NCI-H748 (cell line): Measurements from ENCODE around the gene LRRC10B.

Source experiments
- DNase-seq: peaks from one replicate; lab custom pipeline; 2025; ENCODE audit not compliant: unreplicated experiment; lab: John Stamatoyannopoulos, UW

The LRRC10B gene

GRCh38 chr11:61528114-61528513 is 19.6 kb downstream of the LRRC10B start:
- DNase-seq = no peak

DNA sequence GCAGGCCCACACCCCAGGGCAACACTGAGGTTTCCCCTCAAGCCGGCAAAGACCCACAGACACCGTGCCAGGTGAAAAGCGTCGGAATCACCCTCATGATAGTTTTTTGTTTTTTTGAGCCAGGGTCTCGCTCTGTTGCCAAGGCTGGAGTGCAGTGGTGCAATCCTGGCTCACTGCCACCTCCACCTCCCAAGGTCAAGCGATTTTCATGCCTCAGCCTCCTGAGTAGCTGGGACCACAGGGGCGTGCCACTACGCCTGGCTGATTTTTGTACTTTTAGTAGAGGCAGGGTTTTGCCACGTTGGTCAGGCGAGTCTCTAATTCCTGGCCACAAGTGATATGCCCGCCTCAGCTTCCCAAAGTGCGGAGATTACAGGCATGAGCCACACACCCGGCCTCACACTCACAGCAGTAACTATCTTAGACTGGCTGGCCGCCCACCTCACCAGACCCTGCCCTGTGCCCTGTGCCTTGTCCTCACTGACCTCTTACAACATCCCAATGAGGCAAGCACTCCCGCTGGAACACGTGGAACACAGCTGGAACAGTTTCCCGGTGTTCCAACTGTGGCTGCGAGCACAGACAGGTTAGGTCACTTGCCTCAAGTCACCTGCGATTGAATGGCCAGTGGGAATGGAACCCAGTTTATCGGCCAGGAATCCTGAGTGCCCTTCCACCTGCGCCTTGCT is 21.1 kb downstream of the LRRC10B start:
- no peak for DNase-seq

GRCh38 chr11:61531044-61531443 is 22.5 kb downstream of the LRRC10B start:
- no peak for DNase-seq

GRCh38 chr11:61532134-61533038 is 23.8 kb downstream of the LRRC10B start:
- peak; percentile 70 for DNase-seq

GRCh38 chr11:61533039-61533375 is 24.5 kb downstream of the LRRC10B start:
- DNase-seq = no peak

- peak; percentile 93 for DNase-seq
Measured at GRCh38 chr11:61533401-61533800, 24.9 kb downstream of the LRRC10B start.

- peak; percentile 53 for DNase-seq
Measured at GRCh38 chr11:61534025-61534932, 25.7 kb downstream of the LRRC10B start.

DNA sequence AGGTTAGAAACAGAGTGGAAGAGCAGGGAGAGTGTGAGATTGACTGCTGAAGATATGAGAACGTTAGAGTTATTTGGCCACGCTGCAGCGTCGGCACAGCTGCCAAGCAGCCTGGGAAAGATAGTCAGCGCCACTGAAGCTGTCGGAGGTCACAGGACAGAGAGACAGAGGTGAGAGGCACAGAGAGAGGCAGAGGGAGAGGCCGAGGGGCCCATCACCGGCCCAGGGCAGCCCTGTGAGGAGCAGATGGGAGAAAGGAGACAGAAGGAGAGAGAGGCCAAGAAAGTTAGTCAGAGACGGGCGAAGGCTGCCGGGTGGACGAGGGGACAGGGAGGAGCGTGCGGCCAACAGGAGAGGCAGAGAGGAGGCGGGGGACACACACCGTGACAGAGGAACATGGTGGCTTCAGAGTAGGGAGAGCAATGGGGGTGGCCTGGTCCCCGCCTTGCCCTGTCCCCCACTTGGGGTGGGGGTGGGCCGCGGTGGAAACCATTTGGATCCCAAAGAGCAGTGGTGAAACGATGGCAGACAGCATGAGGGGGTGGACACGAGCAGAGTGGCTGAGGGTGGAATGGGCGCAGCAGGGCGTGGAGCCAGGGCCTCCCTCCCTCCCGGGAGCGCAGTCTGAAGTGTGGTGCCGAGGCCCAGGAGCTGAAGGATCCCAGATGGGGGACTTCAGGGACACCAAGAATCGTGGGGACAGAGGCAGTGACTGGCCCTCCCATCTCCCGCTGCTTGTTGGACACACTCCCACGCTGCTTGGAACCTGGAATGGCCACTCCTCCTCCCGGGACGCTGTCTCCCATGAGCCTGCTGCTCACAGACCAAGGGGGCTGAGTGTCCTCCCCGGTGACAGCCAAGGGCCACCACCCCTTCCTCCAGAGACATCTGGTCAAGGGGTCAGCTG is 26.6 kb downstream of the LRRC10B start:
- DNase-seq = no peak

DNA sequence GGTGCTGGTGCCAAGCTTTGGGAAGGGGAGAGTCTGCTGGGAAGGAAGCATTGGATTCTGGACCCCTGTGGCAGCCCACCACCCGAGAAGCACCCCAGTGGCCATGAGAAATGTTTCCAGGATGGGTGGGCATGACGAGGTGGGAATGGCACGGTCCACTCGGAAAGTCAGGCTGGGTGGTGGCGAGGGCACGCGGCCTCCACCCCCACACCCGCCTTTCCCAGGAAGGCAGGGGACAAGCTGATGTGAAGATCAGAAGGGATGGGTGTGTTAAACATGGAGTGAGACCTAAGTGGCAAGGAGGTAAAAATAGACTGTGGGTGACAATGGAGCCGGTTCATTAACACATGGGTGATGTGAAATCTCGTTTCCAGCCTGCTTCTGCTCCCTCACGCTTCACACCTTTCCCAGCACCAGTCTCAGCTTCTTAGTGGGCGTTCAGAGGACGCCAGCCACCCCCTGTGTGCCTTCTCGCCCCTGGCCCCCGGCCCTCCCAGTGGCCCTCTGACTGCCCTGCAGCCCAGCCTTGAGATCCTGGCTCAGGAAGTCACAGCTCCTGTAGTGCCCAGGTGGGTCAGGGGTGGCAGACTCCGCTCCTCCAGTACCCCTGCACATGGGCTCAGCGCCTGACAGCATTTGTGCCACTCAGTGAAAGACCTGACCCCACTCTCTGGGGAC is 27.6 kb downstream of the LRRC10B start:
- no peak for DNase-seq

DNA sequence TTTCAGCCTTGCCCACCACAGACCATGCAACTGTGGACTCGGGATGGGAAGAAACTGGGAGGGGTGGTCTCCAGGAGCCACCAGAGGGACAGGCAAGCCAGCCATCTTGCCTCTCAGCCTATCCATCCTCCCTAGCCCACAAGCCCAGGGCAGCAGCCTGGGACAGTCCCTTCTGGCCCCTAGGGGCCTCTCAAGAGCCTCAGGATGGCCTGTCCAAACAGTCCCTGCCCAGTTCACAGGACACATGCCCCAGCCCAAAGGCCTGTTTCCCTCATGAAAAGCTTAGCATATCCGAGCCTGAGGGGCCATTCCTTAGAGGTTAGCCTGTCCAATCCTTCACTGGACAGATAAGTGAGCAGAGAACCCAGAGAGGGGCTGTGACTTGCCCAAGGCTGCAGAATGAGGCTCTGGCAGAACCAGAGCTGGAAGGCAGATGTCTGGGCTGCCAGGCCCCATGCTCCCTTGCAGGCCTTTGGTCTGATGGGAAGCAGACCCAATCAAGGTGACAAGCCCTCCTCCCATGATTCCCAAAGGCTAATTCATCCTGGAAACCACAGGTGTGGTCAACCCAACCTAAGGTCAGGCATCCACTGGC is 28.2 kb downstream of the LRRC10B start:
- no peak for DNase-seq

- no peak for DNase-seq
Measured at GRCh38 chr11:61537326-61537725, 28.8 kb downstream of the LRRC10B start.

- no peak for DNase-seq
Measured at GRCh38 chr11:61538636-61538961, 30.1 kb downstream of the LRRC10B start.

DNA sequence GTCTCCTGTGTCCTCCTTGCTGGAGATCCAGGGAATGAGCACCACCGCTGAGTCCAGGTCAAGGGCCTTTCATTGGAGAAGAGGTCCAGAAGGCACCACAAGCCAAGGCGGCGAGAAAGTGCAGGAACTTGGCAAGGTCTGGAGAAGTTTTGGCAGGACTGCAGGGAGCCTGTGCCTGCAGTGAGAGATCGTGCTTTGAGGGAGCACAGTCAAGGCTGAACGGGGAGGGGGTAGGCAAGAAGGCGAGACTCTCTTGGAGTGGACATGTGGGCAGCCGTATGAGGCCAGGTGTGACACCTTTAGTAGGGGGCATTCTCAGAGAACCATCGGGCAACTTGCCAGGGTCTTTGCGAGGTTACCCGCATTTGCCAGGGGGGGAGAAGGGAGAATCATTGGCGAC is 30.5 kb downstream of the LRRC10B start:
- DNase-seq = no peak

DNA sequence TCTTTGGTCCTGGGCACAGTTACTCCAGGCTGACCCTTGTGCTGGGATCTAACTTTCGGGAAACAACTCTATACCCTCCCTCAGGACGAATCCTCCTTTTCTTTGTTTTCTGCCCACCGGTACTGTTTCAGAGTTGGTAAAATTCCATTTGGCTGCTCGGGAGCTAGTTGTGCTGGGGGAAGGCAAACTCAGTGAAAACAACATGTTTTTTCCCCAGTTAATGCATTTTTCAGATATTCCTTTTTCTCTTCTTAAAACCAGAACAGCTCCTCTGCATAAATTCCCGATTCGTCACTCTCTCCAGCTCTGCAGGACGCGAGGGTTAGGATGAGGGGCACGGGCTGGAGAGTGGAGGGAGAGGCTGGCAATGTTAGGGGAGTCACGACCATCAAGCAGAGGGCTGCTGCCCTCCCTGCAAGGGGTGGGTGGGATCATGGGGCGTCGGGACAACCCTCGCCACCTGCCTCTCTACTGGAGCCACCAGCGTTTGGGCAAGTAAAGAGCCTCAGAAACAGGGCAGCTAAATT is 31.3 kb downstream of the LRRC10B start:
- no peak for DNase-seq

GRCh38 chr11:61540528-61540927 is 32.0 kb downstream of the LRRC10B start:
- no peak for DNase-seq

DNA sequence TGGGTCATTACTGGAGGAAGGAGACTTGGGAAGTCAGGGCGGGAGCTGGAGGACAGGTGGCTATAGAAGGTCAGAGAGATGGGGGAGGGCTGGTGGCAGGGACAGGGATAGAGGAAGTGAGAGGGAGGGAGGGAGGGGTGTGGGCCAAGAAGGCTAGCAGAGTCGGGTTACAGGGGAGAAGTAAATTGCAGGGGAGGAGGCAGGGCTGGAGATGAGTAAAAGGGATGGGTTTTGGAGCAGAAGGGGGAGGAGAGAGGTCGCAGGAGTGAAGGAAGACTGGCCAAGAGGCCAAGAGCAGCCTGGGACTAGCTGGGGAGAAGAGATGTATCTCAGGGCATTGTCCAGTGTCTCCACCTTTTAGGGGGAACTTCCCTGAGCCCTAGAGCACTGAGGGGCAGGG is 33.0 kb downstream of the LRRC10B start:
- DNase-seq = peak; percentile 42

- DNase-seq = no peak
Measured at GRCh38 chr11:61542024-61542461, 33.5 kb downstream of the LRRC10B start.

DNA sequence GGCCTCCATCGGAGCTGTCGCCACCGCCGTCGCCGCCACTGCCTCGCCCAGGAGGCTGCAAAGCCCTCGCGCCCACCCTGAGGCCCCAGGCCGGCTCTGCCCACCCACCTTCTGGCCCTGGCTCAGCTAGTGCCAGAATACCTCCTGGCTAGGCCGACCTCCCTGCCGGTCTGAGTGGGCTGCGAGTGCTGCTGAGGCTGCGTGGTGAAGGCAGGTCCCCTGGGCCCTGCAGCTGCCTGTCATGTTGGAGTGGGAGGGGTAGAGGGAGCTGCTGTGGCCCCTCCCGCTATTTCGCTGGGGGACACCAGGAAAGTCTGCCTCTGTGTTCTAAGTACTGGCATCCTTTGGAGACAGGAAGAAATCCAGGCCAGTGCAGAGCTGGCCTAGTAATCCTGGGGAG is 34.2 kb downstream of the LRRC10B start:
- no peak for DNase-seq

DNA sequence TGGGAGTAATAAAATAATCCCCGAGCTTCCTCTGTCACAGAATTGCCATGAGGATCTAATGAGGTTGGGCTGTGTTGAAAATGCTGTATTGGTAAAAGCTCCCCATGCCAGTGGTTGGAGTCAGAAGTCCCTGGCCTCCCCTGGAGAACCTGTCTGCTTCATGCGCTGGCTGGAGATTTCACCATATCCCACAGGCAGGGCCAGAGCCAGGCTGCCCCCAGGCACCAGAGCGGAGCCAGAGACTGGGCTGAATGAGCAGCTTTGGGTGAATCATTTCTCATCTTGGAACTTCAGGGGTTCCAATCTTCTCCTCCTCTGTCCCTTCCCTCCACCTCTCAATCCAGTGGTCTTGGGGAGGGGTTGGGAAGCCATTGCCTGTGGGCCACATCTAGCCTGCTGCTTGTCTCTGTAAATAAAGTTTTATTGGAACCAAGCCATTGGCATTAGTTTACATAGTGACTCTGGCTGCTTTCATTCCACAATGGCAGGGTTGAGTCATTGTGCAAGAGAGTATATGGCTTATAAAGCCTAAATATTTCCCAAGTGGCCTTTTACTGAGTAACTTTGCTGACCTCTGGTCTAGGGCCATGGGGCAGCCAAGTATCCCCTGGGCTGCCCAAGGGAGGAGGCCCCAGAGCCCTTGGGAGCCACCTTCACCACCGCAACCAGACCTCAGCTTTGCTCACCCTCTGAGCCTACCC is 35.2 kb downstream of the LRRC10B start:
- DNase-seq = no peak
